SK-N-SH (cell line): ENCODE measurements around the gene RNU1-3. TPM values are rescaled to one million over a fixed set of nuclear protein-coding genes. Genes with fewer than 3 reads are reported as not detected.
"Not testable (repeated sequence)": the region's sequence is repeated elsewhere in the genome, so short reads cannot be mapped to it uniquely, and the experiment has no call there.

Experiments used
- CTCF ChIA-PET: fragments of 300-600, 350-600 bp; formaldehyde crosslinking; extraction: SDS; loops from one replicate; lab custom pipeline; 2021; lab: Yijun Ruan, JAX
- POLR2A ChIA-PET: fragments of 350-600 bp; sonication (Branson Sonifier 250); formaldehyde crosslinking; extraction: SDS; loops from one replicate; lab custom pipeline; 2020; ENCODE audit warnings: antibody characterized with exemption, inconsistent platforms; lab: Yijun Ruan, JAX
- DNase-seq: peaks from one replicate; pipeline ENCODE4 v3.0.0; 2012
- H2AFZ ChIP-seq: fragments of 200-600 bp; sonication (generic); 2 replicates; pipeline ENCODE4 v1.8.1; 2016; ENCODE audit warnings: antibody characterized with exemption, mild to moderate bottlenecking, low read depth
- H3F3A ChIP-seq: fragments of 200-600 bp; sonication (generic); replicated peaks from 2 replicates; pipeline ENCODE3; 2016; ENCODE audit warnings: antibody characterized with exemption, mild to moderate bottlenecking; ENCODE audit not compliant: insufficient read depth
- H3K27ac ChIP-seq, 2 experiments: fragments of 200-500 bp in 1 of 2; fragments of 200-600 bp in 1 of 2; sonication (Bioruptor generic) in 1 of 2; sonication (generic), shearing (Covaris generic) in 1 of 2; 2 replicates each; pipeline versions ENCODE4 v1.5.1 to v1.6.1; 2014 to 2016; ENCODE audit warnings: low read depth in 2 of 2, inconsistent platforms in 1 of 2, low read length in 1 of 2, mild to moderate bottlenecking in 1 of 2, mixed read lengths in 1 of 2
- H3K27me3 ChIP-seq: fragments of 200-600 bp; sonication (generic), shearing (Covaris generic); 2 replicates; pipeline ENCODE4 v1.6.1; 2016; ENCODE audit warnings: mixed run types; ENCODE audit not compliant: insufficient read depth
- H3K36me3 ChIP-seq, 2 experiments: fragments of 200-500 bp in 1 of 2; fragments of 200-600 bp in 1 of 2; sonication (Bioruptor generic) in 1 of 2; sonication (generic) in 1 of 2; replicated peaks in 1 of 2; 2 replicates each; pipeline versions ENCODE3 to v1.5.1; 2014 to 2016; ENCODE audit warnings: low read length in 1 of 2, mild to moderate bottlenecking in 1 of 2; ENCODE audit not compliant: insufficient read depth in 2 of 2, control insufficient read depth in 1 of 2
- H3K4me1 ChIP-seq, 2 experiments: fragments of 200-500 bp in 1 of 2; fragments of 200-600 bp in 1 of 2; sonication (Bioruptor generic) in 1 of 2; sonication (generic), shearing (Covaris generic) in 1 of 2; 2 replicates each; pipeline versions ENCODE4 v1.5.1 to v1.6.1; 2014 to 2016; ENCODE audit warnings: low read depth in 1 of 2, low read length in 1 of 2, mixed run types in 1 of 2; ENCODE audit not compliant: insufficient read depth in 2 of 2, control insufficient read depth in 1 of 2
- H3K4me2 ChIP-seq: fragments of 200-600 bp; sonication (generic), shearing (Covaris generic); 2 replicates; pipeline ENCODE4 v1.6.1; 2017; ENCODE audit warnings: mixed run types
- H3K4me3 ChIP-seq, 2 experiments: fragments of 200-500 bp in 1 of 2; fragments of 200-600 bp in 1 of 2; sonication (Bioruptor generic) in 1 of 2; sonication (generic), shearing (Covaris generic) in 1 of 2; 2 replicates each; pipeline versions ENCODE4 v1.5.1 to v1.8.1; 2014 to 2016; ENCODE audit warnings: low read depth in 2 of 2, inconsistent platforms in 1 of 2, low read length in 1 of 2, mild to moderate bottlenecking in 1 of 2, mixed read lengths in 1 of 2, moderate library complexity in 1 of 2
- H3K79me2 ChIP-seq: fragments of 200-600 bp; sonication (generic); 2 replicates; pipeline ENCODE4 v1.8.1; 2017; ENCODE audit warnings: mild to moderate bottlenecking; ENCODE audit not compliant: insufficient read depth
- H3K9ac ChIP-seq: fragments of 200-600 bp; sonication (generic); 2 replicates; pipeline ENCODE4 v1.6.1; 2017; ENCODE audit warnings: mixed run types
- H3K9me2 ChIP-seq: fragments of 200-600 bp; sonication (generic); 2 replicates; pipeline ENCODE4 v1.6.1; 2017; ENCODE audit warnings: mixed run types
- H3K9me3 ChIP-seq: fragments of 200-600 bp; sonication (generic); 2 replicates; pipeline ENCODE4 v1.6.1; 2017; ENCODE audit warnings: mixed run types, mild to moderate bottlenecking, moderate library complexity
- H4K20me1 ChIP-seq: fragments of 200-600 bp; sonication (generic); 2 replicates; pipeline ENCODE4 v1.6.1; 2017; ENCODE audit warnings: mild to moderate bottlenecking, mixed run types; ENCODE audit not compliant: insufficient read depth
- WGBS: methylation state at CpG from one replicate; pipeline ENCODE4 v1.1.6; 2017; ENCODE audit warnings: low lambda C conversion rate; 5-methylcytosine and 5-hydroxymethylcytosine counted together
- polyA plus RNA-seq, 3 experiments: library from polyadenylated mRNA; depleted of rRNA; stranded (reverse); fragments of >200 nt; gene quantifications; 2 replicates each; pipeline ENCODE4 v1.2.3, GENCODE V29; 2012

The RNU1-3 gene
- polyA plus RNA-seq, 1 of the 3 experiments (the other 2 are of a cell fraction): not detected

DNA sequence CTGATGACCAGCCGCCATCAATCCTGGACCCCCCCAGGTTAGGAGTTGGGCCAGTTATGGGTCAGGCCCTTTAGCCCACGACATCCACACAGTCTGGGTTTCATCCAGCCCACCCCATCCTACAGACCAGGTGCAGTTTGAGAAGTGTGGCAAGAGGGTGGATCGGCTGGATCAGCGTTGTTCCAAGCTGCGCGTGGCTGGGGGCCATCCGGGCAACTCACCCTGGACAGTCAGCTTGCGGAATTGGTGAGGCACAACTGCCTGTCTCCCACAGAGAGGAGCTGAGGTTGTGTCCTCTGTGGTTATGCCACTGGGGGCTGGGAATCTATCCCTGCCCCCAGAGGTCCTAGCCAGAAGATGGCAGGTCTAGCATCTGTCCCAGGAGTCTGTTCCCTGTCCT is 18.0 kb downstream of the RNU1-3 start:
- H3K36me3 ChIP-seq, POLR2A ChIA-PET, H3K27ac ChIP-seq, H2AFZ ChIP-seq, H3K9me2 ChIP-seq, CTCF ChIA-PET, H3F3A ChIP-seq, H3K4me2 ChIP-seq, DNase-seq, H3K79me2 ChIP-seq, H3K9me3 ChIP-seq, H3K9ac ChIP-seq, H3K4me3 ChIP-seq, H4K20me1 ChIP-seq, H3K27me3 ChIP-seq: not testable (repeated sequence)
- peaks cover 5 to 11% of the 10 kb centered on the region in 2 experiments; a peak in 2 of 4 replicates for H3K4me1 ChIP-seq
- WGBS: 95% methylated on average over 4 of the region's 8 CpGs

DNA sequence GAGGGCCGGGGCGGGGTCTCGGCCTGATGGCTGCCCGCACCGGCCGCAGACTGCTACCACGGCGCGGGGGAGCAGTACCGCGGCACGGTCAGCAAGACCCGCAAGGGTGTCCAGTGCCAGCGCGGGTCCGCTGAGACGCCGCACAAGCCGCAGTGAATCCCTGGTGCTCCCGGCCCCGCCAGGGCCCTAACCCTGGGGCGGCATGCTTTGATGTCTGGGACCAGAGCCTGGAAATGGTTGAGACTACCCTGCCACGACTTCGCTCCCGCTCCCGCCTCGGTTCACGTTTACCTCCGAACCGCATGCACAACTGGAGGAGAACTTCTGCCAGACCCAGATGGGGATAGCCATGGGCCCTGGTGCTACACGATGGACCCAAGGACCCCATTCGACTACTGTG is 18.5 kb downstream of the RNU1-3 start:
- H3K9me2 ChIP-seq, CTCF ChIA-PET: not testable (repeated sequence)
- H3K79me2 ChIP-seq: peaks cover 12% of the 10 kb centered on the region

DNA sequence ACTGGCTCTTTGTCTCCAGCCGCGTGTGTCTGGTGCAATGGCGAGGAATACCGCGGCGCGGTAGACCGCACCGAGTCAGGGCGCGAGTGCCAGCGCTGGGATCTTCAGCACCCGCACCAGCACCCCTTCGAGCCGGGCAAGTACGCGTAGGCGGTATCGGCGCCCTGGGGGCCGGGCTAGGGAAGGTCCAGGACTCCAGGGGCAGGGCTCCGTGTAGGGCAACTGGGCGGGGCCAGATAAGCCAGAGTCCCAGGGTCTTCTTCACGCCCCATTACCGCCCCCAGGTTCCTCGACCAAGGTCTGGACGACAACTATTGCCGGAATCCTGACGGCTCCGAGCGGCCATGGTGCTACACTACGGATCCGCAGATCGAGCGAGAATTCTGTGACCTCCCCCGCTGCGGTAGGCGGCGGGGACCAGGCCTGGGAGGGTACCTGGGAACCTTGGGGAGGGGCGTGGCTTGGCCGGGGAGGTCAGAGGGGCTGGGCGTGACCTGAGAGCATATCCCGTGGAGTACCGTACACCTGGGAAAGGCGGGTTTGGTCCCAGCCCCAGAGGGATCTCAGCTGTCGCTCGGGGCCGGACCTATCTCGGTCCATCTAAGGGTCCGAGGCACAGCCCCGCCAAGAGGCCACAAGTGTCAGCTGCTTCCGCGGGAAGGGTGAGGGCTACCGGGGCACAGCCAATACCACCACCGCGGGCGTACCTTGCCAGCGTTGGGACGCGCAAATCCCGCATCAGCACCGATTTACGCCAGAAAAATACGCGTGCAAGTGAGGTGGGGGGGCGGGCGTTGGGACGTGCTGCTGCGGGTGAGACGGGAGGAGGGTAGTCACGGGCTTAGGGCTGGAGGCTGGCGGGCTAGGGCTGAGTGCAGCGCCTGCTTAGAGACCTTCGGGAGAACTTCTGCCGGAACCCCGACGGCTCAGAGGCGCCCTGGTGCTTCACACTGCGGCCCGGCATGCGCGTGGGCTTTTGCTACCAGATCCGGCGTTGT is 19.3 kb downstream of the RNU1-3 start:
- H4K20me1 ChIP-seq, H3K27me3 ChIP-seq, H3K4me2 ChIP-seq, H3K27ac ChIP-seq, POLR2A ChIA-PET, H3K9ac ChIP-seq, DNase-seq, H3K9me3 ChIP-seq, H3F3A ChIP-seq, H3K36me3 ChIP-seq, CTCF ChIA-PET, H3K4me3 ChIP-seq, H3K9me2 ChIP-seq, H2AFZ ChIP-seq: not testable (repeated sequence)
- 90% methylated on average over 57 of the region's 84 CpGs for WGBS
- Histone ChIP-seq H3K4me1 (peaks cover 15 to 24% of the 10 kb centered on the region in 2 experiments; a peak in 2 of 4 replicates), H3K79me2 (peaks cover 19% of the 10 kb centered on the region)

More for the DNA sequence above, 18.5 kb downstream of the RNU1-3 start:
- POLR2A ChIA-PET, H3K27ac ChIP-seq, H3K4me2 ChIP-seq, H4K20me1 ChIP-seq, H3K27me3 ChIP-seq, H3F3A ChIP-seq, DNase-seq, H3K9ac ChIP-seq, H3K9me3 ChIP-seq, H3K4me3 ChIP-seq, H2AFZ ChIP-seq, H3K36me3 ChIP-seq: not testable (repeated sequence)
- 91% methylated on average over 12 of the region's 32 CpGs for WGBS
- H3K4me1 ChIP-seq: peaks cover 10 to 16% of the 10 kb centered on the region in 2 experiments; a peak in 2 of 4 replicates

DNA sequence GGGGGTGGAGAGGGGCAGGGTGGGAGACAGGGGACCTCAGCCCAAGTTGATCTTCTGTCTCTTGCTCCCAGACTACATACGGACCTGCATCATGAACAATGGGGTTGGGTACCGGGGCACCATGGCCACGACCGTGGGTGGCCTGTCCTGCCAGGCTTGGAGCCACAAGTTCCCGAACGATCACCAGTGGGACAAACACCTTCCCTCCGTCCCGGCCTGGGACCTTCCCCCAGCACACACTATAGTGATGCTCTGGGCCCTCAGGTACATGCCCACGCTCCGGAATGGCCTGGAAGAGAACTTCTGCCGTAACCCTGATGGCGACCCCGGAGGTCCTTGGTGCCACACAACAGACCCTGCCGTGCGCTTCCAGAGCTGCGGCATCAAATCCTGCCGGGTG is 20.0 kb downstream of the RNU1-3 start:
- H3K27ac ChIP-seq, POLR2A ChIA-PET, H2AFZ ChIP-seq, H3K27me3 ChIP-seq, H3F3A ChIP-seq, H3K9me3 ChIP-seq, H3K4me2 ChIP-seq, DNase-seq, CTCF ChIA-PET, H3K9me2 ChIP-seq, H3K36me3 ChIP-seq, H4K20me1 ChIP-seq, H3K9ac ChIP-seq, H3K4me3 ChIP-seq: not testable (repeated sequence)
- H3K4me1 ChIP-seq: peaks cover 15 to 25% of the 10 kb centered on the region in 2 experiments; a peak in 2 of 4 replicates
- peaks cover 25% of the 10 kb centered on the region for H3K79me2 ChIP-seq
- WGBS: 92% methylated on average over 13 of the region's 17 CpGs

DNA sequence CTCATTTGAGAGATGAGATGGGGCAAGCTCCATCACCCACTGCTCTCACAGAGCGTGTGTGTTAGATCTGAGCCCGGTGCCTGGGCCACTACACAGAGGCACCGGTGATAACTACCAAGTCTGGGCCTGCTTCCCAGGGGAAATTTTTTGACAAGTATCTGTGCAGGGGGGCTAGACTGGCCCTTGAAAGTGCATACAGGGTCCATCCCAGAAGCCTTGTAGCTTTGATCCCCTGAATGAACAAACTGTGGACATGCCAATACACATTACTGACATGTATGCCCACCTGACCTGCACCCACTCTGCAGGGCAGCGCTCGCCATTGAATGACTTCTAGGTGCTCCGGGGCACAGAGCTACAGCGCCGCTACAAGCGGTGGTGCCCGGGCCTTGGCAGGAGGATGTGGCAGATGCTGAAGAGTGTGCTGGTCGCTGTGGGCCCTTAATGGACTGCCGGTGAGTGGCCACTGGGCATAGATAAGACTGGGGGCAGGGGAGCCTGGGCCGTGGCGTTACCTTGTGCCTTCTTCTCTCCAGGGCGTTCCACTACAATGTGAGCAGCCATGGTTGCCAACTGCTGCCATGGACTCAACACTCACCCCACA is 20.6 kb downstream of the RNU1-3 start:
- Histone ChIP-seq H3K4me1 (peaks cover 15 to 25% of the 10 kb centered on the region in 2 experiments; a peak in 2 of 4 replicates), H3K79me2 (peaks cover 31% of the 10 kb centered on the region)
- H3K27me3 ChIP-seq, H3K27ac ChIP-seq, H2AFZ ChIP-seq, H3K9ac ChIP-seq, H4K20me1 ChIP-seq, H3K4me3 ChIP-seq, H3K9me3 ChIP-seq, POLR2A ChIA-PET, DNase-seq, H3K36me3 ChIP-seq, H3K4me2 ChIP-seq, H3K9me2 ChIP-seq, H3F3A ChIP-seq: not testable (repeated sequence)
- CTCF ChIA-PET: interaction anchor here (2.6 kb wide), 1 partner anchor 25 kb away, joined by 11 read pairs; no protein-coding TSS in a partner anchor
- 89% methylated on average over 15 of the region's 15 CpGs for WGBS
